Measurements from ENCODE around the gene BLTP2.
A peak's percentile ranks its signal among the peaks of the same experiment; 100 is the strongest.

Gene BLTP2

GRCh38 chr17:28599311-28600184, 45.4 kb downstream of the BLTP2 start:
- peak in 1 of 2 donors; percentile 59 for DNase-seq (ENCODE audit: extremely low read depth in 1 of 2, low read depth in 1 of 2)

- DNase-seq (ENCODE audit: extremely low read depth in 1 of 2, low read depth in 1 of 2), result peak; percentile 85 to 89
Observed at GRCh38 chr17:28598799-28599310, 46.1 kb downstream of the BLTP2 start, which contains the start of gene SPAG5. Gene SPAG5 (minus strand): TSS chr17:28599025. CDS start chr17:28598946, 79 bp downstream.

GRCh38 chr17:28598389-28598788, 46.6 kb downstream of the BLTP2 start:
- no peak for DNase-seq (ENCODE audit: extremely low read depth in 1 of 2, low read depth in 1 of 2)

- no peak for DNase-seq (ENCODE audit: extremely low read depth in 1 of 2, low read depth in 1 of 2)
Observed at GRCh38 chr17:28597606-28598383, 47.2 kb downstream of the BLTP2 start.
